Testis (tissue), 3 donors: ENCODE data around the gene ABCG5. TPM values are rescaled to one million over a fixed set of nuclear protein-coding genes. Genes with fewer than 3 reads are reported as not detected.

Experiments used
- DNase-seq: peaks from one replicate; pipeline ENCODE4 v3.0.0-alpha.2; 2019
- H3K27ac ChIP-seq, 2 donors: fragments of 200-600 bp; sonication (generic); one replicate each; pipeline ENCODE4 v1.5.1; 2019
- H3K27me3 ChIP-seq: fragments of 200-600 bp; sonication (generic); one replicate; pipeline ENCODE4 v1.5.1; 2019
- H3K36me3 ChIP-seq: fragments of 200-600 bp; sonication (generic); one replicate; pipeline ENCODE4 v1.5.1; 2017; ENCODE audit warnings: low read depth; ENCODE audit errors: missing control alignments
- H3K4me1 ChIP-seq: fragments of 200-600 bp; sonication (generic); one replicate; pipeline ENCODE4 v1.5.1; 2019
- H3K4me3 ChIP-seq, 2 donors: fragments of 200-600 bp; sonication (generic); one replicate each; pipeline ENCODE4 v1.5.1; 2017 to 2019
- H3K9me3 ChIP-seq: fragments of 200-600 bp; sonication (generic); one replicate; pipeline ENCODE4 v1.5.1; 2017
- POLR2A ChIP-seq: fragments of 450-650 bp; IDR thresholded peaks from one replicate; pipeline ENCODE4 v1.6.1; 2017; ENCODE audit warnings: antibody characterized with exemption, mild to moderate bottlenecking, moderate library complexity
- WGBS, 2 donors: methylation state at CpG; one replicate each; pipeline ENCODE4 v1.1.5; 2018; 5-methylcytosine and 5-hydroxymethylcytosine counted together
- intact Hi-C: fragments of 100-400 bp; cut with DNase I; formaldehyde crosslinking; loops from one replicate; pipeline ENCODE4 v1.15.1; 2023; ENCODE audit warnings: low total_unique reads
- polyA plus RNA-seq: library from polyadenylated mRNA; stranded (reverse); fragments of 350-450 nt; fragmentation: Illumina TruSeq; extraction: RNeasy Lipid Tissue Mini Kit (QIAGEN cat#74804); gene quantifications from one replicate; pipeline ENCODE4 v1.2.3, GENCODE V29; 2014; ENCODE audit warnings: low read depth, low replicate concordance; ENCODE audit not compliant: insufficient read depth
- total RNA-seq, 2 donors: library from RNA; depleted of rRNA; stranded (reverse); fragments of >200 nt; gene quantifications; one replicate each; pipeline ENCODE4 v1.2.3, GENCODE V29; 2016
- TF ChIP-seq, protein P1 (sequence below), 3 experiments: fragments of 450-650 bp in 2 of 3; fragments of 200-600 bp in 1 of 3; sonication (generic) in 1 of 3; IDR thresholded peaks; one replicate each; pipeline ENCODE4 v1.5.1; 2016 to 2019; ENCODE audit warnings: antibody characterized with exemption in 3 of 3, mild to moderate bottlenecking in 2 of 3, moderate library complexity in 1 of 3

ABCG5 gene
- total and polyA plus RNA-seq, 3 donors from 2014 or later: 0.16 TPM; not detected in 2

DNA sequence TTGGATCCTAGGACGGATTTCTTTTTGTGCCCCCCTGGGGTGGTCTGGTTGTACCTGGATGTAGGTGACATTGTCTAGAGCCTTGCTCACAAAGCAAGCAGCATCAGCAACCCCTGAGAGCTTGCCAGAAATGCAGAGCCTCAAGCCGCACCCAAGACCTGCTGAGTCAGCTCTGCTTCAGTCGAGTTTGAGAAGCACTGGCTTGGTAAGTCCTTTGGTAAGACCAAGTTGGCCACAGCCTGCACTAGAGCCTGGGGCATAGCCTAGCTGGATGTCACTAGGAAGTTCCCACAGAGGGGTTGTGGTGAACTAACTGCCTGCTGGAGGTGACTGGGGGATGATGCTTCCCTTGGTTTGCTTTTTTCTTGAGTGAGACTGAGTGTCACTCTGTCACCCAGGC, 6.2 kb downstream of the ABCG5 start:
- no peak for TF ChIP-seq POLR2A
- TF ChIP-seq, protein P1, sequence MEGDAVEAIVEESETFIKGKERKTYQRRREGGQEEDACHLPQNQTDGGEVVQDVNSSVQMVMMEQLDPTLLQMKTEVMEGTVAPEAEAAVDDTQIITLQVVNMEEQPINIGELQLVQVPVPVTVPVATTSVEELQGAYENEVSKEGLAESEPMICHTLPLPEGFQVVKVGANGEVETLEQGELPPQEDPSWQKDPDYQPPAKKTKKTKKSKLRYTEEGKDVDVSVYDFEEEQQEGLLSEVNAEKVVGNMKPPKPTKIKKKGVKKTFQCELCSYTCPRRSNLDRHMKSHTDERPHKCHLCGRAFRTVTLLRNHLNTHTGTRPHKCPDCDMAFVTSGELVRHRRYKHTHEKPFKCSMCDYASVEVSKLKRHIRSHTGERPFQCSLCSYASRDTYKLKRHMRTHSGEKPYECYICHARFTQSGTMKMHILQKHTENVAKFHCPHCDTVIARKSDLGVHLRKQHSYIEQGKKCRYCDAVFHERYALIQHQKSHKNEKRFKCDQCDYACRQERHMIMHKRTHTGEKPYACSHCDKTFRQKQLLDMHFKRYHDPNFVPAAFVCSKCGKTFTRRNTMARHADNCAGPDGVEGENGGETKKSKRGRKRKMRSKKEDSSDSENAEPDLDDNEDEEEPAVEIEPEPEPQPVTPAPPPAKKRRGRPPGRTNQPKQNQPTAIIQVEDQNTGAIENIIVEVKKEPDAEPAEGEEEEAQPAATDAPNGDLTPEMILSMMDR (IDR thresholded peaks at IDR 0.05): no peak
- no peak for DNase-seq
- no peak overlapping the region for H3K27ac ChIP-seq
- no peaks in the 10 kb centered on the region for H3K36me3 ChIP-seq
- H3K27me3 ChIP-seq: no peaks in the 10 kb centered on the region
- H3K9me3 ChIP-seq: no peaks in the 10 kb centered on the region
- H3K4me3 ChIP-seq: no peak overlapping the region
- no peaks in the 10 kb centered on the region for H3K4me1 ChIP-seq
- 28 to 53% methylated on average over 3 of the region's 3 CpGs for WGBS, 2 donors
- intact Hi-C loops: no loop called here

GRCh38 chr2:43831543-43832294, 6.9 kb downstream of the ABCG5 start:
- Histone ChIP-seq H3K4me1 (no peaks in the 10 kb centered on the region), H3K9me3 (no peaks in the 10 kb centered on the region), H3K36me3 (no peaks in the 10 kb centered on the region), H3K27me3 (no peaks in the 10 kb centered on the region), H3K4me3 (peak overlapping the region; percentile 5 to 47), H3K27ac (no peak overlapping the region)
- peak; percentile 28 for DNase-seq
- intact Hi-C loops: no loop called here
- 10 to 11% methylated on average over 13 to 53 of the region's 54 CpGs for WGBS, 2 donors
- TF ChIP-seq POLR2A: no peak
- TF ChIP-seq, protein P1 (IDR thresholded peaks at IDR 0.05): no peak

- WGBS, 2 donors: 92 to 95% methylated on average over 17 of the region's 17 CpGs
- H3K4me3 ChIP-seq: no peak overlapping the region
- H3K36me3 ChIP-seq: no peaks in the 10 kb centered on the region
- no peaks in the 10 kb centered on the region for H3K9me3 ChIP-seq
- intact Hi-C loops: no loop called here
- TF ChIP-seq POLR2A: no peak
- TF ChIP-seq, protein P1 (IDR thresholded peaks at IDR 0.05): no peak
- H3K27ac ChIP-seq: no peak overlapping the region
- DNase-seq: no peak
- no peaks in the 10 kb centered on the region for H3K4me1 ChIP-seq
- H3K27me3 ChIP-seq: no peaks in the 10 kb centered on the region
Measured at GRCh38 chr2:43826305-43827250, 12.1 kb downstream of the ABCG5 start.

DNA sequence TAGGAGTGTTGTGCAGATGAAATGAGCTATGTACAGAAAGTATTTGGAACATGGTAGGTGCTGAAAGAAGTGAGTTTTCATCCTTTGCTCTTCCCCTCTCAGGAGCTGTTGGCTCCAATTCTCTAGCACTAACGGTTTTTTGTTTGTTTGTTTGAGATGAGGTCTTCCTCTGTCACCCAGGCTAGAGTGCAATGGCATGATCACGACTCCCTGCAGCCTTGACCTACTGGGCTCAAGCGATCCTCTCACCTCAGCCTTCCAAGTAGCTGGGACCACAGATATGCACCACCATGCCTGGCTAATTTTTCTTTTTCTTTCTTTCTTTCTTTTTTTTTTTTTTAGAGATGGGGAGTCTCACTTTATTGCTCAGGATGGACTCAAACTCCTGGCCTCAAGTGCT, 12.8 kb downstream of the ABCG5 start:
- Histone ChIP-seq H3K4me1 (no peaks in the 10 kb centered on the region), H3K4me3 (no peak overlapping the region), H3K27ac (no peak overlapping the region), H3K27me3 (no peaks in the 10 kb centered on the region), H3K36me3 (no peaks in the 10 kb centered on the region), H3K9me3 (no peaks in the 10 kb centered on the region)
- no peak for DNase-seq
- WGBS, 2 donors: 65 to 70% methylated on average over 3 of the region's 3 CpGs
- TF ChIP-seq, protein P1 (IDR thresholded peaks at IDR 0.05): no peak
- intact Hi-C loops: no loop called here
